Neuronal stem cell (in vitro differentiated cells): ENCODE data around the gene SMG1.
"Not testable (repeated sequence)": the region's sequence is repeated elsewhere in the genome, so short reads cannot be mapped to it uniquely, and the experiment has no call there.

Experiments
- DNase-seq: peaks from one replicate; pipeline ENCODE4 v3.0.0-alpha.2; 2013; ENCODE audit warnings: low spot score
- H2AFZ ChIP-seq: one replicate; pipeline ENCODE4 v1.6.1; 2013; ENCODE audit warnings: mild to moderate bottlenecking, low read length, inconsistent platforms
- H2AK5ac ChIP-seq: 2 replicates; pipeline ENCODE4 v1.6.1; 2013; ENCODE audit warnings: low read depth, mild to moderate bottlenecking, inconsistent platforms, low read length, moderate library complexity, mixed read lengths
- H2BK120ac ChIP-seq: 2 replicates; pipeline ENCODE4 v1.6.1; 2013; ENCODE audit warnings: low read depth, mild to moderate bottlenecking, inconsistent platforms, low read length, moderate library complexity, mixed read lengths
- H2BK12ac ChIP-seq: one replicate; pipeline ENCODE4 v1.6.1; 2013; ENCODE audit warnings: low read length, inconsistent platforms
- H2BK15ac ChIP-seq: 2 replicates; pipeline ENCODE4 v1.6.1; 2013; ENCODE audit warnings: mild to moderate bottlenecking, low read length, inconsistent platforms, mixed read lengths
- H2BK5ac ChIP-seq: one replicate; pipeline ENCODE4 v1.6.1; 2013; ENCODE audit warnings: inconsistent platforms, mild to moderate bottlenecking, low read length, moderate library complexity
- H3K14ac ChIP-seq: one replicate; pipeline ENCODE4 v1.6.1; 2013; ENCODE audit warnings: low read length, inconsistent platforms
- H3K18ac ChIP-seq: 2 replicates; pipeline ENCODE4 v1.6.1; 2013; ENCODE audit warnings: low read length, inconsistent platforms
- H3K23ac ChIP-seq: 2 replicates; pipeline ENCODE4 v1.6.1; 2013; ENCODE audit warnings: low read depth, mild to moderate bottlenecking, mixed read lengths, low read length, inconsistent platforms; ENCODE audit not compliant: poor library complexity
- H3K27ac ChIP-seq: replicated peaks from 3 replicates; pipeline ENCODE4 v1.5.1; 2013; ENCODE audit warnings: low read length, inconsistent platforms
- H3K27me3 ChIP-seq, 3 experiments: 2 replicates each; pipeline ENCODE4 v1.6.1; 2013; ENCODE audit warnings: low read length in 3 of 3, mild to moderate bottlenecking in 2 of 3, inconsistent platforms in 1 of 3, low read depth in 1 of 3, mixed read lengths in 1 of 3, moderate library complexity in 1 of 3; ENCODE audit not compliant: control insufficient read depth in 3 of 3, insufficient read depth in 3 of 3
- H3K36me3 ChIP-seq, 2 donors: replicated peaks in 1 of 2; 2 replicates each; pipeline ENCODE4 v1.6.1; 2013; ENCODE audit warnings: low read length in 2 of 2; ENCODE audit not compliant: control insufficient read depth in 2 of 2, insufficient read depth in 2 of 2
- H3K4ac ChIP-seq: 2 replicates; pipeline ENCODE4 v1.6.1; 2013; ENCODE audit warnings: inconsistent platforms, mild to moderate bottlenecking, low read length, moderate library complexity
- H3K4me1 ChIP-seq, 2 donors: 1 replicate in 1 of 2; 2 replicates in 1 of 2; pipeline ENCODE4 v1.6.1; 2013; ENCODE audit warnings: low read length in 2 of 2, low read depth in 1 of 2; ENCODE audit not compliant: control insufficient read depth in 2 of 2, insufficient read depth in 1 of 2
- H3K4me2 ChIP-seq: one replicate; pipeline ENCODE4 v1.6.1; 2013; ENCODE audit warnings: mild to moderate bottlenecking, low read length, inconsistent platforms; ENCODE audit not compliant: insufficient read depth, poor library complexity, severe bottlenecking
- H3K4me3 ChIP-seq, 2 donors: 2 replicates each; pipeline ENCODE4 v1.5.1; 2013; ENCODE audit warnings: low read length in 2 of 2, mild to moderate bottlenecking in 2 of 2, inconsistent platforms in 1 of 2, moderate library complexity in 1 of 2
- H3K79me1 ChIP-seq: one replicate; pipeline ENCODE4 v1.6.1; 2013; ENCODE audit warnings: low read depth, mild to moderate bottlenecking, inconsistent platforms, low read length, moderate library complexity
- H3K9ac ChIP-seq: one replicate; pipeline ENCODE4 v1.6.1; 2013; ENCODE audit warnings: mild to moderate bottlenecking, low read depth, low read length, inconsistent platforms; ENCODE audit not compliant: poor library complexity
- H3K9me3 ChIP-seq, 2 donors: replicated peaks in 1 of 2; 2 replicates each; pipeline versions ENCODE3 to v1.6.1; 2013; ENCODE audit warnings: low read length in 2 of 2, mild to moderate bottlenecking in 2 of 2, inconsistent platforms in 1 of 2, low read depth in 1 of 2, mixed read lengths in 1 of 2, moderate library complexity in 1 of 2; ENCODE audit not compliant: control insufficient read depth in 2 of 2, insufficient read depth in 1 of 2
- H4K8ac ChIP-seq: one replicate; pipeline ENCODE4 v1.6.1; 2013; ENCODE audit warnings: low read depth, mild to moderate bottlenecking, inconsistent platforms, low read length, moderate library complexity
- H4K91ac ChIP-seq: one replicate; pipeline ENCODE4 v1.6.1; 2013; ENCODE audit warnings: low read length, low read depth, mild to moderate bottlenecking, inconsistent platforms; ENCODE audit not compliant: poor library complexity
- WGBS, 2 donors: extraction: QIAGEN DNeasy Blood & Tissue Kit; methylation state at CpG; one replicate each; pipeline ENCODE4 v1.1.7; 2013; ENCODE audit warnings: missing lambda C conversion rate in 2 of 2, mixed read lengths in 1 of 2; ENCODE audit not compliant: insufficient read length in 2 of 2, insufficient replicate concordance in 1 of 2; ENCODE audit errors: extremely low coverage in 2 of 2; 5-methylcytosine and 5-hydroxymethylcytosine counted together

Gene SMG1

GRCh38 chr16:18956658-18957241, 30.5 kb upstream of the SMG1 start:
- H3K4me3 ChIP-seq, DNase-seq, H2BK15ac ChIP-seq, H3K79me1 ChIP-seq, H3K23ac ChIP-seq, H3K9me3 ChIP-seq, H2BK120ac ChIP-seq, H2BK12ac ChIP-seq, H3K36me3 ChIP-seq, H4K8ac ChIP-seq, H4K91ac ChIP-seq, H3K27me3 ChIP-seq, H3K4me2 ChIP-seq, H3K9ac ChIP-seq, H3K14ac ChIP-seq, H2AK5ac ChIP-seq, H3K4ac ChIP-seq, H3K27ac ChIP-seq, H3K18ac ChIP-seq, H2BK5ac ChIP-seq: not testable (repeated sequence)
- Histone ChIP-seq H2AFZ (peak overlapping the region; percentile 28), H3K4me1 (peaks cover 5 to 11% of the 10 kb centered on the region in 2 donors)
- no CpG with 5 or more reads among the region's 6 CpGs for WGBS, 2 donors

- H4K91ac ChIP-seq, H2BK120ac ChIP-seq, H3K36me3 ChIP-seq, H3K18ac ChIP-seq, H3K27ac ChIP-seq, H3K4me3 ChIP-seq, H2BK5ac ChIP-seq, H3K4ac ChIP-seq, H2AK5ac ChIP-seq, H3K9ac ChIP-seq, H4K8ac ChIP-seq, H2BK15ac ChIP-seq, DNase-seq, H3K79me1 ChIP-seq, H3K27me3 ChIP-seq, H2BK12ac ChIP-seq, H3K14ac ChIP-seq, H3K23ac ChIP-seq, H3K4me2 ChIP-seq, H3K9me3 ChIP-seq: not testable (repeated sequence)
- WGBS, 2 donors = no CpG with 5 or more reads among the region's 21 CpGs
- peak overlapping the region; percentile 28 for H2AFZ ChIP-seq
- peaks cover 5 to 11% of the 10 kb centered on the region in 2 donors for H3K4me1 ChIP-seq
Measured at GRCh38 chr16:18955874-18956580, 29.8 kb upstream of the SMG1 start.

- Histone ChIP-seq H2BK5ac (no peak overlapping the region), H3K4me1 (peaks cover 0 to 3% of the 10 kb centered on the region in 2 donors), H3K14ac (no peak overlapping the region), H3K4me2 (no peak overlapping the region), H3K79me1 (no peaks in the 10 kb centered on the region), H3K4me3 (no peak overlapping the region), H3K9me3 (no peaks in the 10 kb centered on the region), H2BK12ac (no peak overlapping the region), H3K27ac (no peak overlapping the region), H3K18ac (no peak overlapping the region), H2AK5ac (no peak overlapping the region), H3K36me3 (no peaks in the 10 kb centered on the region), H3K4ac (no peak overlapping the region), H3K23ac (no peak overlapping the region), H4K91ac (no peak overlapping the region), H2AFZ (no peak overlapping the region), H3K27me3 (peaks cover 0 to 6% (median 0%) of the 10 kb centered on the region in 3 experiments), H4K8ac (no peak overlapping the region), H3K9ac (no peak overlapping the region), H2BK15ac (no peak overlapping the region), H2BK120ac (no peak overlapping the region)
- DNase-seq = no peak
Measured at GRCh38 chr16:18953547-18953946, 27.3 kb upstream of the SMG1 start.

GRCh38 chr16:18950469-18951185, 24.4 kb upstream of the SMG1 start:
- no CpG with 5 or more reads among the region's 11 CpGs for WGBS, 2 donors
- H3K9ac ChIP-seq = no peak overlapping the region
- no peak overlapping the region for H2BK15ac ChIP-seq
- no peak for DNase-seq
- peak overlapping the region; percentile 12 for H3K14ac ChIP-seq
- H3K27ac ChIP-seq = no peak overlapping the region
- H2BK120ac ChIP-seq = no peak overlapping the region
- H2BK5ac ChIP-seq = no peak overlapping the region
- H3K18ac ChIP-seq = no peak overlapping the region
- no peaks in the 10 kb centered on the region for H3K36me3 ChIP-seq
- no peak overlapping the region for H3K4ac ChIP-seq
- no peaks in the 10 kb centered on the region for H3K4me1 ChIP-seq
- no peak overlapping the region for H2AK5ac ChIP-seq
- H2BK12ac ChIP-seq = no peak overlapping the region
- no peak overlapping the region for H4K8ac ChIP-seq
- H3K4me3 ChIP-seq = no peak overlapping the region
- no peaks in the 10 kb centered on the region for H3K9me3 ChIP-seq
- no peak overlapping the region for H4K91ac ChIP-seq
- H3K79me1 ChIP-seq = no peaks in the 10 kb centered on the region
- H3K4me2 ChIP-seq = no peak overlapping the region
- no peak overlapping the region for H2AFZ ChIP-seq
- no peak overlapping the region for H3K23ac ChIP-seq
- no peaks in the 10 kb centered on the region for H3K27me3 ChIP-seq
